22Rv1 (cell line): Measurements from ENCODE around the gene AHDC1.
A peak's percentile ranks its signal among the peaks of the same experiment; 100 is the strongest.

Source experiments
- H3K27ac ChIP-seq: fragments of 450-650 bp; 2 replicates; pipeline ENCODE4 v1.5.1; 2017
- CTCF ChIP-seq: fragments of 450-650 bp; IDR thresholded peaks from 2 replicates; pipeline ENCODE4 v1.5.1; 2017; ENCODE audit warnings: mild to moderate bottlenecking
- ZFX ChIP-seq: fragments of 450-650 bp; IDR thresholded peaks from 2 replicates; pipeline ENCODE4 v1.6.1; 2017; ENCODE audit warnings: antibody characterized with exemption, borderline replicate concordance

The AHDC1 gene

DNA sequence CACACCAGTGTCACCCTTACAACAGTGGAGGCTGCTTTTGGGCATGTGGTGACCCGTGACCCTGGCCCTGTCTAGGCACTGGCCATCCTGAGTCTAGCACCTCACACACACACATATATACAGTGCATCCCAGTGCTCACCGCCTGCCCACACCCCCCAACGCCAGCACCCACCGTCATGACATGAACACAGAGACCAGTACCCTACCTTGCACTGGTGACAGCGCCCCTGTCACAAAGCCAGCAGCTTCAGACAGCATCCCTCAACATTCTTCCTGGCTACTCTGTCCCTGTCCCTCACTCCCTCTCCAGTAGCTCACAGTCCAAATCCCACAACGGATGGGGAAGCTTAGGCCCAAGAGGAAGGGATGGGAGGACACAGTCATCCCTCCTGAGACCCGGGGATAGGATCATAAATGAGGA, 27.1 kb downstream of the AHDC1 start:
- H3K27ac ChIP-seq: no peak overlapping the region

GRCh38 chr1:27575840-27576331, 28.1 kb downstream of the AHDC1 start:
- TF ChIP-seq ZFX (no peak), CTCF (peak; percentile 25)
- H3K27ac ChIP-seq: peak overlapping the region; percentile 45

More for the DNA sequence above, 27.1 kb downstream of the AHDC1 start:
- TF ChIP-seq ZFX: no peak
- no peak for TF ChIP-seq CTCF

DNA sequence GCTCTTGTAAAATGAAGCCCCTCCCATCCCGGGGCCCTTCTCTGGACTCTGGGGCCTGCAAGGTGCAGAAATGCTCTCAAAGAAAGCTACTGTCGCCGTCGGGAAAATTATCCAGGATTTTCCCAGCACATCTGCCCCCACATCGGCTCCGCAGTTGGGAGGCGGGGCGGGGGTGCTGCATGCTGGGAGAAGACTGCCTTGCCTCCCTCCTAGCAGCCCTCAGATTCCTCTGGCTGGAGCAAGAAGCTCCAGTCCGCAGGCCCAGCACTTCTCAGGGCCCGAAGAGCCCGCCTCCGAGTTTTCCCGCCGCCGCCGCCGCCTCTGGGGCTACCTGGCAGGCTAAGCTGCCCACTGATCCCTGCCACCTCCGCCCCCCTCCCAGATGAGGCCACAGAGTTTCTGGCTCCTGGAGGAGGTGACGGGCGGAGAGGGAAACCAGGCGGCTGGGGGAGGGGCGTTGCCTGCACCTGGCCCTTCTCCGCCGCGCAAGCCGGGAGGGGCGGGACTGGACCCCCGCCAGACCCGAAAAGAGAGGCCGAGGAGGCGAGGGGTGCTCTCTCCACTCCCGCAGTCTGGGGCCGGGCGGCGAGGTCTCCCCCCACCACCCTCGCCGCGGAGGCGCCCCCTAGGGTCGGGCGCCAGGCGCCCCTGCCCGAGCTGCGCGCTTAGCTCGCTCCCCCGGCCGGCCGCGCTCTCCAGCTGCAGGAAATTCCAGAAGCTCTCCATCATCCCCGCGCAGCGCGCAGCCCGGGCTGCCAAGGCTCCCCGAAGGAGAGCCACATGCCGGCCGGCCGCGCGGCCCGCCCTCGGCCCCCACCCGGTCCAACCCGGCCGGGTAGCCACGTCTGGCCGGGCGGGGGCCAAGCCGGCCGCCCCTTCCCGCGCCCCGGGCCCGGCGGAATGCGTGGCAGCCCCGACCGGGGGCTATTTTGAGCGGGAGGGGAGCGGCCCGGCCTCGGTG, 28.8 kb downstream of the AHDC1 start:
- H3K27ac ChIP-seq: peak overlapping the region; percentile 45
- TF ChIP-seq CTCF (peak; percentile 49), ZFX (no peak)

DNA sequence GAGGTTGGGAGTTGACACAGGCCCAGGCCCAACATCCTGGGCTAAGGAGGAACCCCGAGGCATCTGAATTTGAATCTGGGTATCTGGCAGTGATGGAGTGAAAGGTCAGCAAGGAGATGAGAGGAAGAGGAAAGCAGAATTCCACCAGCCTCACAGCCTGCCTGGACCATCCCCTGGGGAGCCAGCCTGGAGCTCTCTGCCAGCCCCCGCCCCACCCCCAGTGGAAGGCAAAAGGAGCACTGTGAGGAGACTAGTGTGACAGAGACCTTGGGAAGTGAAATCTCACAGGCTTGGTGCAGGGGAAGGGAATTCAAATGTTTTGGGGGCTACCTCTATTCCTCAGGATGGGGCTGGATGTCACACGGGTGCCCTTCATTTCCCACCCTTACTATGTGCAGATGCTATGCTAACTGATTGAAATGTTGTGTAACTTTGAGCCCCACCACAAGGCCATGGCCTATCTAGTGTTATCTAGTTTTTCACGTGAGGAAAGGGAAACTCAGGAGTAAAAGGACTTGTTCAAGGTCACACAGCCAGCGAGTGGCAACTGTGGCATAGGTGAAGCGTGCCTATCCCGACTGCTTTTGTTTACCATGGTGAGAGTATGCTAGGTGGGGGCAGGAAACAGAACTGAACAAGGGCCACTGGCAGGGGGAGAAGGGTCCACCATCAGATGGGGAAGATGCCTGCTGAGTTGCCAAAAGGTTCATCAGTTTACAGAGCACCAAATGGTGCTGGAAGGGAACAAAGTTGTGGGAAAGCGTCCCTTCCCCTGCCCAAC, 29.8 kb downstream of the AHDC1 start:
- peak overlapping the region; percentile 45; the same call in 1 of the 2 replicates for H3K27ac ChIP-seq
- TF ChIP-seq ZFX: no peak
- no peak for TF ChIP-seq CTCF

- TF ChIP-seq CTCF: no peak
- no peak for TF ChIP-seq ZFX
- no peak overlapping the region for H3K27ac ChIP-seq
Observed at GRCh38 chr1:27572679-27573426, 31.1 kb downstream of the AHDC1 start.

- TF ChIP-seq CTCF (no peak), ZFX (no peak)
- H3K27ac ChIP-seq: no peak overlapping the region
Observed at GRCh38 chr1:27572019-27572678, 31.8 kb downstream of the AHDC1 start.
